HG03469 (cell line): ENCODE data around the gene RPL38.

ENCODE experiments used
- ATAC-seq: cut with Tn5 transposase; IDR thresholded peaks from one replicate; pipeline ENCODE4 v1.9.1; 2021; ENCODE audit warnings: mild to moderate bottlenecking, moderate library complexity, moderate number of reproducible peaks; ENCODE audit not compliant: unreplicated experiment

The RPL38 gene

DNA sequence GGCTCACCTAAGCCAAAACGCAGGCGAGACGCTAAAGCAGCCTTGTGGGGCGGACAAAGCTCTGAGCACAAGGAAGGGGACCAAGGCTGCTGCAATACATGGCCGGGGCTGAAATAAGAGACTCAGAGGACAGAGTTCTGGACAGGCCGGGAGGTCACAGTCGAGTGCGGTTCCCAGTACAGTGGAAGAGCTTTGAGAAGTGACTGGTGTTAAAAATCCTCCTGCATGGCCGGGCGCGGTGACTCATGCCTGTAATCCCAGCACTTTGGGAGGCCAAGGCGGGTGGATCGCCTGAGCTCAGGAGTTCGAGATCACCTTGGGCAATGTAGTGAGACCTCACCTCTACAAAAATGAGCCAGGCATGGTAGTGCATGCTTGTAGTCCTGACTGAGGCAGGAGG is 20.4 kb downstream of the RPL38 start:
- ATAC-seq = no peak

DNA sequence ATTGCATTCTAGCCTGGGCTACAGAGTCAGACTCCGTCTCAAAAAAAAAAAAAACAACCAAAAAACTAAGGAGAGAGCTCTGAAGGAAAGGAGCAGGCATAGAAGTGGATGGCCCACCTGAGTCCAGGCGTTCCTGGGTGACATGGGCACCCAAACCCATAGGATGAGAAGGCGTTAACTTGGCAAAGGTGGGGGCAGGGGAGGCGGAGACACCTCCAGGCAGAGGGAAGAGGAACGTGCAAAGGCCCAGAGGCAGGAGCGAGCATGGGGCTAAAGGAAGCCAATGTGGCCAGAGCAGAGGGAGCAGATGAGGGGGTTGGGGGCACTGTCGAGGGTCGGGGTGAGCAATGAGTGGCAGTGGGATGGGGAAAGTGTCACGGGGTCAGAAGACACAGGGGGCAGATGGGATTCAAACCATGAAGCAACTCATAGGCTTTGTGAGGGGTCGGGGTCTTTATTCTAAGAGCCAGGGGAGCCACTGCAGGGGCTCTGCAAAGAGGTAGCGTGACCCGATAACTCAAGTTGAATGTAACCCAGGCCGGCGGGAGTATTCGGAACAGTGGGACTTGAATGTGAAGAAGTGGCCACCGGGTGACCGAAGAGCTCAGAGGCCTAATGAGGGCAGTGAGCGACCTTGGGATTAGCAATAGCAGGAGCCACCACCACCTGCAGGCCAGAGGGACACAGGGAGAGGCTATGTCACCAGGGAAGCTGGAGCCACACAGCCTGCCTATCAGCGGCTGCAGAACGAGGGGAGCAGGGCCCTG is 21.7 kb downstream of the RPL38 start:
- ATAC-seq = no peak

DNA sequence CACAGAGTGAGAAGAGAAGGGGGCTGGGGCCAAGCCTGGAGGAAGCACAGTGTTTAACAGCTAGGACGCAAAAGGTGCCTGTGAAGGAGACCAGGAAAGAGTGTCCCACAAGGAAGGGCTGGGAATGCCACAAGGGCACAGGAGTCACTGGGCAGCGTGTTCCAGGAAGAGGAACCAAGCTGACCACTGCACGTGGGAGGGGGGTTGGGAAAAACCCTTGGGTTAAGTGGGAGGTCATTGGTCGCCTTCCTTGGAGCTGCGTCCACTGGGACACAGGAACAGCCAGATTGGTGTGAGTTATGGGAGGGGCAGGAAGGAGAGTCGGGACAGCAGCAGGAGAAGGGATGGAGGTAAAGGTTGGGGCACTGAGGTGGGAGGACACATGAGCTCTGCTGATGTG is 22.8 kb downstream of the RPL38 start:
- no peak for ATAC-seq

DNA sequence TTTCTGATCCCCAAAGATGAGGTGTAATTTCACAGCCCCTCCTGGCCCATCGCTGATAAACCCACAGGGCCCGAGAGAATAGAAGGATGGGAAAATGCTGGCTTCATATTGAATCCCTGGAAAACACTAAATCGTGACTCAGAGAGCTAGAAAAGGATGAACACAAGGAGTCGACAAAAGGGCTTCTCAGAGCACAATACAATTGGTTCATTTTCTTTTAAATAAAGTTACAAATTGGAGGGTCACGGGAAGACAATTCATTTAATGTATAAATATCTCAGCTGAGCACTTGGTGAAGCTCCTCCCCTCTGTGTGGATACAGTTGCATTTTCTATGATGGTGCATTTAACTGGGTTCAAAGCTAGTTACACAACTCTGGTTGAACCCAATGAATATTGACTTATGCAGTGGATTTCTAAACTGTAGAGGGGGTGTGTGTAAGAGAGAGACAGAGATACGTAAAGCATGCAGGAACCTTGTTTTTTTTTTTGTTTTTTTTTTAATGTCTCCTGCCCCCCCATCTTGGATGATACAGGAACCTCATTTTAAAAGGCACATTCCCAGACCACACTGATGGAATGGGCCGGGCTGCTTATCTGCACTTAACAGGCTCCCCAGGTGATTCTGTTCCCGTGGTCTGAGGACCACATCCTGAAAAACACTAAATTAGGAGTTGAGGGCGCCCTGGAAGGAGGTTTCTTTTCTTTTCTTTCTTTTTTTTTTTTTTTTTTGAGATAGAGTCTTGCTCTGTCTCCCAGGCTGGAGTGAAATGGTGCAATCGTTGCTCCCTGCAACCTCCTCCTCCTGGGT is 24.0 kb downstream of the RPL38 start:
- ATAC-seq = no peak

DNA sequence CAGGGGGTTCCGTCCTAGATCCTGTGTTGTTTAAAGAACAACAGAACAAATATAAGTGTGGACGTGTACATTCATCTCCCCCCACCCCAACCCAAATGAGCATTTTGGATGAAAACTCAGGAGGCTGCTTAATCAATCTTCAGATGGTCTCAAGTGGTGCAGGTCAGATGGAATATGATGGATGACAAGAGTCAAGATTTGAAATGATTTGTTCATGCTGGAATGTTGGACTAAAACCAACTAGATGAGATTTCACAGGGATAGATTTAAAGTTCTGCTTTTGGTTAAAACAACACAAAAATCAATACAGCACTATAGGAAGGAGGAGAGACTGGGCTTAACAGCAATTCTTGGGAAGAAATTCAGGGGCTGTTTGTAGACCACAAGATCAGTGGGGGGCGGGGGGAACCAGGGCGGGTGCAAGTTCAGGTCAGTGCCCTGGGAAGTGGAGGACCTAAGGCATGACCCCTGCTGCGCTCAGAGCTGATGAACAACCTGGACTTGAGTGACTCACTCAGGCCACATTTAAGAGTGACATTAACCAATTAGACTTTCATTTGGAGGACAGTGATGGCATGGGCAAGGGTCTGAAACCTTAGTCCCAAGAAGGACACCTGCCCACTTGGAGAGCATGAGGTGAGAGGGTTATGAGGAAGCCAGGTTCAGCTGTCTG is 25.0 kb downstream of the RPL38 start:
- ATAC-seq = no peak

DNA sequence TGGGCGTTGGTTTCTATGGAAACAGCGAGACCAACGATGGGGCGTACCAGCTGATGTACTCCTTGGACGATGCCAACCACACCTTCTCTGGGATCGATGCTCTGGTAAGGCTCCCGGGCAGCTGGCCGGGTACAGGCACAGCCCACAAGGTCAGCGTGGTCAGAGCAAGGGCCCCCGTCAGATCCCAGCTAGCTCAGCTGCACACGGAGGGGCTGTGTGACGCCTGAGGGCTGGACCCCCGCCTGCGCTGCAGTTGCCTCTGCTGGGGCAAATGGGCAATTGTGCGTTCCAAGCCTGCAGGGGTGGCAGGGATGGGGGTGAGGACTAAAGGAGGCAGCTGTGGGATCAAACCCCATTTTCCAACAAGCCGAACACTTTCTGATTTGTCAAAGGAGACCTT is 27.4 kb downstream of the RPL38 start:
- no peak for ATAC-seq

DNA sequence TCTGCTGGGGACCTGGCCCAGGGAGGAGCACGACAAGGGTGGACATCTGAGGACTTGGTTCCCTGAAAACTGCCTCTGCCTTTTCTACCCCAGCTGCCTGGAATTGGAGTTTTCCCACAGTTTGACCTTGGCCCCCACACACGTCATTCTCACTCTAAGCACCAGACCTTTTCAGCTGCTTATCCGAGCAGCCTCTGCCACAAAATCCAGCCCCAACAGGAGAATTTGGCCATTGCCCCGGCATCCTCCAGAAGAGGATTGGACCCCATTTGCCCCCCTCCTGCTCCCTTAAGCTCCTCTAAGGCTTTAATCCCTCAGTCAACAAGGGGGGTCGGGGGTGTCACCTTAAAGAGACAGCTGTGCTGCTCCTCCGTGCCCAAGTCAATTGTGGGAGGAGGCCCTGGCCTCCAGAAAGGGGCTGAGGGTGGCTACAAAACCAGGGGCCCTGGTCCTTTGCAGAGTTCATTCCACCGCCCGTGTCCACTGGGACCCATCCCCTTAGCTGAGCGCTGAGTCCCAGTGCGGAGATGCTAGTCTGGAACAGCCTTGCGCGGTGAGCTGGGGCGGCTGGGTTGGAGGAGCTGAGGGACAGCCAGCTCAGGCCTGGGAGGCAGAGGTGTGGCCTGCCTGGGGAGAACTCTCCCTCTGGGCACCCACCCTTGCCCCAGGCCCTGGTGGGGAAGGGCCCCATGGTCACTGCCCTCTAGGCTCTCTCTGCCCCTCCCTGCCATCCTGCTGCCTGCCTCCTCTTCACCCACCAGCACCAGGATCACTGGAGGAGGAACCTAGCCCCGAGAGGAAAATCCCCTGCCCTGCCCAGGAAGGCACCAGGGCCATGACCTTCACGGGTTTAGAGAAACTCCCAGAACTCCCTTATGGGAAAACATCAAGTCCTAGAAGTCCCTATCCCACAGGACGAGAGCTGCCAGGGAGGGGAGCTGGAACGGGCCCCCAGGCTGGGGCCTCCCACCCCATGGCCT is 28.7 kb downstream of the RPL38 start:
- ATAC-seq = no peak

DNA sequence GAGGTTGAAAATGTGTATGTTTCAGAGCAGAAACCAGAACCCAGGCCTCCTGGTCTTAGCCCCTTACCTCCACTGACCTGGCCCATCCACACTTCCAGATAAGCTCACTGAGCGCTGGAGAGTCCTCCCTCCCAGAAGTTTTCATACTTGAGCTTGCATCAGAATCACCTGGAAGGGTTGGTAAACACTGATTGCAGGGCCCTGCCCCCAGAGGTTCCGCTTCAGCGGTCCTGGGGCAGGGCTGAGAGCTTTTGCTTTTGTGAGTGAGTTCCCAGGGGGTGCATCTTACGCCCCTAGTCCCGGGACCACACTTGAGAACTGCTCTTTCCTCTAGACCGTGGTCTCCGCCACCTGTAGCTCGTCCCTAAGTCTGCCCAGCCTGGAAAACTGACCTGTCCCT is 30.5 kb downstream of the RPL38 start:
- ATAC-seq = no peak

DNA sequence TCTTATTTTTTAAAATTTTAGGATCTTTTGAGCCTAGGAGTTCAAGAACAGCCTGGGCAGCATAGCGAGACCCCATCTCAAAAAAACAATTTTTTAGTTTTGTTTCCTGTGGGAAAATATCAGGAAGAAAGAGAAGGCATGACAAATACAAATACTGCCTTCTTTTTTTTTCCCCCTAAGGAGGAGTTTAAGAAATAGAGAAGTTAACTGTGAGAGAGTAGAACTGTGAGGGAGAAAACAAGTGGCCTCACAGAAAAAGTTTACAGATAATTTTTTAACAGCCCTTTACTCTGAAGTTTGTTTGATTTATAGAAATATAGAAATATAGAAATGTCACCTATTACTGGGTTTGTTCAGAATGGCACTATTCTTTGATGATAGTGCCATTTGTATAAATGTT is 31.0 kb downstream of the RPL38 start:
- no peak for ATAC-seq

DNA sequence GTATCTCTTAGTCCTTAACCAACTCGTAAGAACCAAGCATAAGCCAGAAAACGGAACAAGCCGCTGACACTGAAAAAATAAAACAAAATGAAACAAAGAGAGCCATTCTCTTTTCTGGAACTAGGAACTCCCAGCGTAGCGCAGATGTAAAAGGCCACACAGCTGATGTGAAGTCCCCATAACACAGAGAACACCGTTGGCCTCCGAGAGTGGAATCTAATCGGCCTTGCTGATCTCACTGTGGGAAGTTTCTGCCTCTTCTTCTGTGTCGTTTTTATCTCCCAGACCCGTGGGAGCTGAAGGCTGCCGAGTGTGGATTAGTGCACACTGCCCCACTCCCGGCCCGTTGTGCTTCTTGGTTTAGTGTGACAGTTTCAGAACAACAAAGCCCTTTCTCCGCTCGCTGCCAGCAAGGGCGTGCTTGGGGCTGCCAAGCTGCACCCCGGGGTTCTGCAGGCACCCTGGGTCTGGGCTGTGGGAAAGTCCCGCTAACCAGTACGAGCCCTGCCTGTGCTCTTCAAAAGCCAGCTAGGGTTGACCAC is 31.6 kb downstream of the RPL38 start:
- ATAC-seq = no peak

DNA sequence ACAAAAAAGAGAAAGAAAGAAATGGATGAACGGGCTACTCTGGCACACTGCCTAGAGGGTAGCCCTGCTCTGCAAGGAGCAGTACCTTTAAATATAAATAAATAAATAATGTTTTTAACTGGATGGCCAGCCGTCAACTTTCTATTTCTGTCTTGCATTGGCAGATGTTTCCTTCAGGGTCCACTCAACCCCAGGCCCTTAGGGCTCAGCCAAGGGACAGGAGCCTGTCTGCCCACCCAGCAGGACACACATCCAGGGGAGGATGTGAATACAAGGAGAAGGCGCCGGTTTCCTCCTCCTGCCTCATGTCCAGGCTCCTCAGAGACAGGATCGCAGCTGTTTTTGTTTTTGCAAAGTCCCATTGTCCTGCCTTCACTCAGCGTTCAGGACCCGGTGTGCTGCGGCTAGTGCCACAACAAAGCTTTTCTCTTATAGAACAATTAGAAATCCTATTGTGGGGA is 32.5 kb downstream of the RPL38 start:
- no peak for ATAC-seq

DNA sequence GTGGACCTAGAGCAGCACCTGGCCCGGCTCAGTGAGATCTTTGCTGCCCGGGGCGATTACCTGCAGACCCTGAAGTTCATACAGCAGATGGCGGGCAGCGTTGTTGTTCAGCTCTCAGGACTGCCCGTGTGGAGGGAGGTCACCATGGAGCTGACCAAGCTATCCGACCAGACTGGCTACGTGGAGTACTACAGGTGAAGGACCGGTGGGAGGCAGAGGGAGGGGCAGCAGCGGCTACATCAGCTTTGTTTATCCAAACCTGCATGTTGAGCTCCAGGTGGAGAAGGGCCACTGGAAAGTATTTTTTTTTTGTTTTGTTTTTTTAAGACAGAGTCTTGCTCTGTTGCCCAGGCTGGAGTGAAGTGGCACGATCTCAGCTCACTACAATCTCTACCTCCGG is 33.8 kb downstream of the RPL38 start:
- ATAC-seq = no peak

DNA sequence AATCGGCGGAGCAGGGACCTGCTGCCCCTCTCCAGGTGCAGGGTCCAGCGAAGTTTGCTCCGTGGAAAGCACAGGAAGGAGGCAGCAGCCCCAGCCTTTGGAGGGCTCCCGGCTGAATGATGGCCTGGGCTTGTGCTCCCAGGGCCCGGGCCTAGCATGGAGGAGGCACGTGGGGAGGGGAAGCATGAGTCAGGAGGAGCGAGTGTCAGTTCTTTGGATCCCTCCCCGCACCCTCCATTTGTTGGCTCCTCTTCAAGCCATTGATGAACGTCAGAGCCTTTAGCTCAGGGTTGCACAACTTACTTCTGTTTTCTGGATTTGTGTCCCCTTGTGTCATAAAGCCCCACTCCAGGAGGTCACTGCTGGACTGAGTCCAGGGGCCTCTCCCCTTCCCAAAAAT is 35.7 kb downstream of the RPL38 start:
- ATAC-seq = no peak

DNA sequence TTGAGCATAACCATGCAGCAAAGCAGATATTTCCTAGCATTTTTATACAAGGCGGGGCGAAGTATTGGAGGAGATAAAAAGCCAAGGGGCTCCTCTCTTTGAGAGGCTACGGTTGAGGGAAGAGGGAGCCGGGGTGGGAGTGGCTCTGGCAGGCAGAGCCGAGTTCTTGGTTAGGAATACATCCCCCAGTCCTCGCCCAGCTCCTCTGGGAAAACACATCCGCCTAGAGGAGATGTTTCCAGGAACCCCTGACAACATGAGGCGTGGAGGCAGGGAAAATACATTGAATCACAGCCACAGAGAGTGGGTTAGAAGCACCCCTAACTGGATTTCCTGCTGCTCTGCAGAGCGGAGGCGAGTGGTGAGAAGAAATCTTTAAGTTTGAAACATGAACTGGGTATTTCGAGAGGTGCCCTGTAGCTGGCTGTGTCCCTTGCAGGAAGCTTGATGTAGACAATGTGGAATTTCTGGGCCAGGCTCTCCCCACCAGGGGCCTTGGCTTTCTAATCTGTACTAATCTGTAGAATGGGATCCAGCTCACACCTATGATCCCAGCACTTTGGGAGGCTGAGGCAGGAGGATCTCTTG is 37.2 kb downstream of the RPL38 start:
- ATAC-seq = no peak

DNA sequence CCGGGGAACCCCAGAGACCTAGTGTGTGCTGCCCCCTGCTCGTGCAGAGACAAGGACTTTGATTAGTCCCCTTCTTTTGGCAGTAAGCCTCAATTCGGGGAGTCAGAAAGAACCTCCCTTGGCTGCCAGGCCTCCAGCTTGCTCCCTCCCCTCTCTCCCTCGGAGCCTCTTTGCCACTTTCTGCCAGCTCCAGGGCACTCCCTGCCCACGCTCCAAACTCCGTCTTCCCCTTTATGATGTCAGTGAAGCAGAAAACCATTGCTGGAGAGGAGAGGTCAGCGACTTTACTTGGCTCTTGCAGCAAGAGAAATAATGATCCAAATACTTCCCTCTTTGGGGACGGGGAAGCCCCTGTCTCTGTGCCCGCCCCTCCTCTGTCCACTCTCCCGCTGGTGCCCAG is 38.0 kb downstream of the RPL38 start:
- ATAC-seq = no peak

DNA sequence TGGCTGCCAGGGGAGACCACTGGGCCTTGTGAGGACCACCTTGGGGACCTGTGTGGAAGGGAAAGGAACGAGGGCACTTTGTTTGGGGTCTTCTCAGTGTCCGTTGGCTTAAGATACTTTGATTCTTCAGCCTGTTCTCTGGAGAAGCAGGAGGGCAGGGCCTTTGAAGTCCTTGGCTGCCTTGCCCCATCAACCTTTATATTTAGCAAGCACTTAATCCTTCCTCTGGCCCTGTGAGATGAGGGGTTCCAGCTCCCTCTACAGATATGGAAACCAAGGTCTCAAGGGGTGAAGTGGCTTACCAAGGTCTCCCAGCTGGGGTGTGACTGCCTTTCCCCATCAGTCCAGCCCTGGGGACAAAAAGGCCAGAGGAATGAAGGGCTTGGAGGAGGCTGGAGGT is 38.4 kb downstream of the RPL38 start:
- ATAC-seq = no peak

DNA sequence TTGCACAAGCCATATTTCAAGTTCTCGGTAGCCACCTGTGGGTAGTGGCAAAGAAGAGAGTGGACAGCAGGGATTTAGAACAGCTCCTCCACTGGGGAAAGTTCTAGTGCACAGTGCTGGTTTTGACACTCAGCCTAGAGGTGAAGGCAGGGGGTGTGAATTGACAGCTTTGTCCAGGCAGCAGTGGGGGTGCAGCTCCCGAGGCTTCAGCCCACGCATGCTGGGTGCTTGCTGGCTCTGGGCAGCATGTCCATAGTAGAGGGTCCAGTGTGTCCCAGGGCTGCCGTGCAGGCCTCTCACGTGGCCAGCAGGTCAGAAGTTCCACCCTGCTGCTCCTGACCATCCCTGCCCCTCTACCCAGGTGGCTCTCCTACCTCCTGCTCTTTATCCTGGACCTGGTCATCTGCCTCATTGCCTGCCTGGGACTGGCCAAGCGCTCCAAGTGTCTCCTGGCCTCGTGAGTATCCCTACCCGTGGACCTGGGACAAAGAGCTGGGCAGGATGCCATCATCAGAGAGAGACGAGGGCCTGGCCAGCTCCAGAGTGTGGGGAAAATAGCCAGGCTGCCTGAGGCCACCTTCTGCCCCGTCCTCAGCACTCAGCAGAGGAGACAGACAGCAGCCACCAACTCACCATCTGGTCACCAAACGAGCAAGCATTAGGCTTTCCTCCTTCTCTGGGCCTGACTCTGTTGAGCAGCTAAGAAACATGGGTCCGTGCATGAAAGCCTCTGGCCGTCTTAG is 39.7 kb downstream of the RPL38 start:
- no peak for ATAC-seq

DNA sequence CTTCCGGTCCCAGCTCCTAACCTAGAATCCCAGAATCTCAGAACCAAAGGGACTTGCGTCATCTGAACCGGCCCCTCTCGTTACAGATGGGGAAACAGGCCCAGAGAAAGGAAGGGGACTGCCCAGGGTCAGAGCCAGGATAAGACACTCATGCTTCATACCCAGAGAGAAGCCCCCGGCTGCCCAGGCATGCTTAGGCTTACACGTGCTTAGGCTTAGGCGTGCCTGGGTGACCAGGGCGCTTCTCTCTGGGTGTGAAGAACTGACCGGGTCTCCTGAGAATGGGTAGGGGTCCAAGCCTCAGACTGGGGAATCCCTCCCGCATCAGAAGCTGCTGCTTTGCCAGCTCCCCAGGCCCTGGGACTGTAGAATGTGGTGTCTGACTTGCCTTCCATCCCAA is 40.6 kb downstream of the RPL38 start:
- ATAC-seq = no peak

DNA sequence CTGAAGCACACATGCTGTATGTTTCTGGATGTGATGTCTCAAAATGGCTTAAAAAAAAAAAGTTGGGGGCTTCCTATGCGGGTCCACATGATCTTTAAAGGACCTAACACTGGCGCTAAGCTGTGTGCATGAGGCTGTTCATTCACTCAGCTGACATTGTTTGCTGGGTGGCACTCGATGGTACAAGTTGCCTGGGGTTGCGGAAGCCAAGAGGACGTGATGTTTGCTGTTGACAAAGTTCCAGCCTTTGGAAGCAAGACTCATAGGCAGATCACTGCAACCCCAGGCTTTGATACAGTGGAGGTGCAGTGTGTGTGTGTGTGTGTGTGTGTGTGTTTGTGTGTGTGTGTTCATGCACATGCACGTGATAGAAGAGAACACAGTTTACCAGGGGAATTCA is 41.1 kb downstream of the RPL38 start:
- no peak for ATAC-seq
